HG02884 (cell line): ENCODE results near the gene C3orf52.

Experiments
- ATAC-seq: cut with Tn5 transposase; IDR thresholded peaks from one replicate; pipeline ENCODE4 v1.9.1; 2021; ENCODE audit warnings: mild to moderate bottlenecking, moderate library complexity; ENCODE audit not compliant: unreplicated experiment

C3orf52 gene

DNA sequence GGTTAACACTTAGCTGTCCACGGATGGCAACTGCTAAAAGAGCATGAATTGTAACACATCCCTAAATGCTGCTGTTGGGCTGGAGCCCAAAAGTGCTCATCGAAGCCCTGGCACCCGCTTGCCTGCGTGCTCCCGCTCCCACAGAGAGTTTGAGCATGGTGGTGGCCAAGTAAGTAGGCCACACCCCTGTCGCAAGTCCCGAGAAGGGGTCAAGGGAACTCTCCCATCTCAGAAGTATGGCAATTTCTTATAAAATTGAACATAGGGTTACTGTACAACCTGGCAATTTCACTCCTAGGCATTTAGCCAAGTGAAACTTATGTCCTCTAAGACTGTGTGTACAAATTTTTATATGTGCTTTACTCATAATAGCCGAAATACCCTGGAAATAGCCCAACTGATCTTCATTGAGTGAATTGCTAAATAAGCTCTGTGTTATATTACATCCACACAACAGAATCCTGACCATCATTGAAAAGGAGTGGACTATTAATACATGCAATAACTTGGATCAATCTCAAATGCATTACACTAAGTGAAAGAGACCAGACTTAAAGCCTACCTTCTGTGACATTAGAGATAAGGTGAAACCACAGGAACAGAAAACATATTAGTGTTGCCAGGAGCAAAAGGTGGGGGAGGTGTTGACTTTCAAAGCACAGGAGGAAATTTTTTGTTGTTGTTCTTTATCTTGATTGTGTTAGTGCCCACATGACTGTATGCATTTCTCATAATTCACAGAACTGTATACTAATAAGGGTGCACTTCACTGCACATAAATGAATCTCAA, 48.3 kb downstream of the C3orf52 start:
- no peak for ATAC-seq

DNA sequence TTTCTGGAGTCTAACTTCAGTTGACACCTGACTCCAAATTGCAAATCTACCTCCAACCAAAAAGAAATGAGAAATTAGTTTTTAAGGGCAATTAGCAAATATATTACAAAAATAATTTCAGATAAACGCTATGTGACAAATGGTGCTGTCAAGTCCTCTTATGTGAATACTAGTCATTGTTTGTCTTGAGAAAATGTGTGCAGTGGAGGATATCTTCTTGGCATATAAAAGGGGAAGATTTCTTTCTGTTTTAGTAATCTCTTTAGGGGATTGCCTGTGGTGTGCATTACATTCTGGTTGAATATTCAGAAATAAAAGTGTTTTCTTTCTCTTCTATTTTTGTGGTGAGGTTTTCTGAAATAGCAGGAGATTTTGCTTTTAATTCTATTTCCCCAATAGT, 49.9 kb downstream of the C3orf52 start:
- no peak for ATAC-seq

DNA sequence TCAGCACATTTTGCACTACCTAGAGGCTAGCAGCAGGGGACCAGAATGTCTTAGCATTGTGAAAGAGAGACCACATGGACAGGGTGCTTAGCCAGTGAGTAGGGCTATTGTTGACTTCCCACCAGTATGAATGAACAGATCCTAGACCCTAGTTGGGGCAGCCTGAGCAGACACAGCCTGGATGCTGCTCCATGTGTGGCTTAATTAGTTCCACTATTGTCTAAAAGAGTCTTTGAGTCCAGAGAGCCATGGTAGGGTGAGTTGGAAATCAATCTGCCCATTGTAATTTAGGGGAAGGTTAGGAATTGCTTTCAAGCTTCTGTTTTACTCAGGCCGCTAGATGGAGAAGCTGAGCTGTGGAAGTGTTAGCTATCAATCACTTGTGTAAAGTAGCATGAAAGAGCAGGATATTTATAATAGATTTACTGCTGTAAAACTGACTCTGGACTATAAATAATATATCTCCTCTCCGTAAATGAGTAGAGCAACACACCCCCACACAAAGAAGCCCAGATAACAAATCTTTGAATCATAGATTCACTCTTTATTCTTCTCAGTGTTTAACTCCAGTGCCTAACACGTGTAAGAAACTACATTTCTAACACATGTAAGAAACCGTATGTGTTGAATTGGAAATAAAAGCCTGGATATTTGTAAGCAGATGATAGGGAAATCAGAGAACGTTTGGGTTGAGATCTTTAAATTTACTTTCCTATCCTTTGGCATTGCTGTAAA, 50.9 kb downstream of the C3orf52 start:
- no peak for ATAC-seq

DNA sequence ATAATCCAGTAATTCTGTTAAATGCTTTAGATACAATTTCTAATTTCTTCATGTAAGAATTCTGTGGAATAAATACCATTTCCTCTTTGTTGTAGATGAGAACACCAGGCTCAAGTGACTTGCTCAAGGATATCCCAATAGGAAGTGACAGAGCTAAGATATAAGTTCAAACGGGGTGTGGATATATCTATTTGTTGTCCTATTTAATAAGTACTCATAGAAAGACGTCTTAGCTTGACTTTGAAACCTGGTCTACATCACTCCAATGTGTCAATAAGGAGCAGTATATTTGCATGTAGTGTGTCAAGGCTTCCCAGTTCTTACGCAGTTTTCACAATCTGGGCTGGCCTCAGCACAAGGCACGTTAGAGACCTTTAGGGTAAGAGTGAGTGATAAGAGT, 51.6 kb downstream of the C3orf52 start:
- no peak for ATAC-seq

DNA sequence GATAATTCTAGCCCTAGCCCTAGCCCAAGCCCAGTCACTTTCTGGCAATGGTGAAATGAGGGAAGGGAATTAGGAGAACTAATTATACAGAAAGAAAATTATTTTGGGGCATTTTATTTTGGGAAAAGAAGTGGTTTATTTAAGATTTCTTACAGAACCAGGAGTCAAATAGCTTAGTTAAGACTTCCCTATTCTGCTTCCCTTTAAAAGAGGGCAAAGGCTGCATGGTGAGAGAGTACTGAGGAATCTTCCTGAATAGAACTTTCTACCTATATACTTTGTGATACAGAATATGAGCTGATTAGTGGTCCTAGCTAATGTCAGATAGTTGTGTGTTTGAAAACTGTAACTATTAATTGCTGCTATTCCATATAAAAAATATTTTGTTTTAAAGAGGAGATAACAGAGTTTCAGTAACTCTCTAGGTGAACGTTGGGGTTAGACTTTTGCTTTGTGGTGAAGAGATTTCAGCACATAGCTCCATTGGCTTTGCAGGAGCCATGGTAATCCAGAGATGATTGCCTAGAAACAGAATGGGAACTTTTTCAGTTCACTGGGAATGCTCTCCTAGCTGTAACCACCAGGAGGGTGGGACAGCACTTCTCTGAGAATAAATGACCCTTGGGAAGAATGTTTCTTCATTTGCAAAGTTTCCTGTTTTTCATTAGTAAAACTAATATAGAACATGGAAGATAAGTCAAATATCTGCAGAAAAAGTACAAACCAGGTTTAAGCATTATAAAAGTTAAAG, 52.2 kb downstream of the C3orf52 start:
- ATAC-seq, result no peak

DNA sequence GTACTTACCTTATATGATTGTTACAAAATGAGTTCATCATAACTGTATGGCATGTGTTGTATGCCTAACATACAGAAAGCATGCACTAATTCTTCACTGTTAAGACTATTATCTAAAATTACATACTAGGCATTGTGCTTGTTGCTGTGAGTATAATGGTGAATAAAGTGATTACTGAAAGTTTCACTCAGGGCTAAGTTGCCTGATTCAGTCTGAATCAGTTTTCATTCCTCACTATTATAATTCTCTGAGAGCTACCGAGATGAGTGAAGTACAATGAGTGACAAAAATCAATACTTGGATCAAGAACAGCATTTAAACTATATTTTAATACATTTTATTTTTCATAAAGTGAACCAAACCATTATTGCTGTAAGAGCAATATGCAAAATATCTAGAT, 54.4 kb downstream of the C3orf52 start:
- ATAC-seq, result no peak

DNA sequence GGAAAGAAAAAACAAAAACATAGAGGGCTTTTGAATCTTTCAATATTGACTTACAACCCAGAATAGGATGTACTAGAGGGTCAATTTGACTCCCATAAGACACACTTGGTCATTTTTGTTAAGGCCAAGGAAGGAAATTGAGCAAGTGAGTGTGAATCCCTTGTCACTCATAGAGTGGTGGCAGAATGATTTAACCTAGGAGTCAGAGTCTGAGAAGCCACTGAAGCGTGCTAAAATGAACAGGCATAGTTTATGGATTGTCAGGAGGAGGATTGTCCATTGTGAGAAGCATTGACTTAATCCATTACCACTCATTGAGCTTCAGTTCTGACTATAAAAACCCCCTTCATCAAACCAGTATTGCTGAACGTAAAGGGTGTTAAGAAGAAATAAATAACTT, 55.1 kb downstream of the C3orf52 start:
- ATAC-seq, result no peak

DNA sequence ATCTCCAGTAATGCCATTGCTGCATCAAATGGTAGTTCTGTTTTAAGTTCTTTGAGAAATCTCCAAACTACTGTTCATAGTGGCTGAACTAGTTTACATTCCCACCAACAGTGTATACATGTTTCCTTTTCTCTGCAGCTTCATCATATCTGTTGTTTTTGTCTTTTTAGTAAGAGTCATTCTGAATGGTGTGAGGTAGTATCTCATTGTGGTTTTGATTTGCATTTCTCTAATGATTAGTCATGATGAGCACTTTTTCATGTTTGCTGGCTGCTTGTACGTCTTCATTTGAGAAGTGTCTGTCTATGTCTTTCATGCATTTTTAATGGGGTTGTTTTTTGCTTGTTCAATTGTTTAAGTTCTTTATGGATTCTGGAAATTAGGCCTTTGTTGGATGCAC, 57.1 kb downstream of the C3orf52 start:
- ATAC-seq, result peak; percentile 45

DNA sequence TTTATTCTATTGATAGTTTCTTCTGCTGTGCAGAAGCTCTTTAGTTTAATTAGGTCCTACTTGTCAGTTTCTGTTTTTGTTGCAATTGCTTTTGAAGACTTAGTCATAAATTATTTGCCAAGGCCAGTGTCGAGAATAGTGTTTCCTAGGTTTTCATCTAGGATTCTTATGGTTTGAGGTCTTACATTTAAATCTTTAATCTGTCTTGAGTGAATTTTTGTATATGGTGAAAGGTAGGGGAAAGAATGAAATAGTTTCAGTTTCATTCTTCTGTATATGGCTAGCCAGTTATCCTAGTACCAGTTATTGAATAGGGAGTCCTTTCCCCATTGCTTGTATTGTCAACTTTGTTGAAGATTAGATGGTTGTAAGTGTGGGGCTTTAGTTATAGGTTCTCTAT, 57.5 kb downstream of the C3orf52 start:
- no peak for ATAC-seq

DNA sequence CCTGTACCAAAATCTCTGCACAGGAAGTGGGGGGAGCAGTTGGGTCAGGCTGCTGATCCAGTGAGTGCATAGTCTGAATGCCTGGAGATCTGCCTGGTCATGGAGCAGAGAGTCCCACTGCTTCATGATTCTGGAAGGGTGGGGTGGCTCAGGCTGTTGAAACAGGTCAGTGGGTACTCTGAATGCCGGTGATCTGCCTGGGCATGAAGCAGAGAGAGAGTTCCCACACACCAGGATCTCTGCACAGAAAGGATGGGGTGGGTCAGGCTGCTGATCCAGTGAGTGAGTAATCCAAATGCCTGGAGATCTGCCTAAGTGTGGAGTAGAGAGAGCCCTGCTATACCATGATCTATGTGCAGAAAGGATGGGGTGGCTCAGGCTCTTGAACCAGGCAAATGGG, 62.9 kb downstream of the C3orf52 start:
- ATAC-seq, result no peak

DNA sequence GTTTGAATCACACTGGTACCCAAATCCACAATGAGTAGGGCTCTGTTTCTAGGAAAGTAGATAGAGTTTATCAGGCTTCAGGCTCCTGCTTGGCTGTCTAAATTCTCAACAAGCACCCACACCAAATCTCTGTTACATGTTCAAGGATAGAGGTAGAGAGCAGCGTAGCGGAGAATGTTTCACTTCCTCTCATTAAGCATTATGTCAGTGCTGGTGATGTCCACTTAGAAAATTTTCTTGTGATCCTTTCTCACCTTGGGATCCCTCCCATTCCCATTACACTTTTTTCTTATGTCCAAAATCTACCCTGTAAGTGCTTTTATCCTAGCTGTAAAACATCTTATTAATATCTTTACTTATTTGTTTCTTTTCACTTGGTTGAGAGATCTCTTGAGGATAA, 81.6 kb downstream of the C3orf52 start:
- peak; percentile 99 for ATAC-seq
